Activated naive CD4-positive, alpha-beta T cell treated with anti-CD3 and anti-CD28 coated beads, Interleukin-2, amount 50 U/mL, for 24 hours (primary cell): ENCODE data around the gene NFATC1.
A peak's percentile ranks its signal among the peaks of the same experiment; 100 is the strongest.

ENCODE experiments used
- H3K27ac Mint-ChIP-seq: one replicate; pipeline ENCODE4 v1.8.0; 2021; ENCODE audit warnings: mild to moderate bottlenecking, mixed read lengths
- H3K27me3 Mint-ChIP-seq: one replicate; pipeline ENCODE4 v1.8.0; 2021; ENCODE audit warnings: mixed read lengths
- H3K36me3 Mint-ChIP-seq: one replicate; pipeline ENCODE4 v1.8.0; 2021; ENCODE audit warnings: mixed read lengths
- H3K4me1 Mint-ChIP-seq: one replicate; pipeline ENCODE4 v1.8.0; 2021; ENCODE audit warnings: mixed read lengths
- H3K4me3 Mint-ChIP-seq: one replicate; pipeline ENCODE4 v1.8.0; 2021; ENCODE audit warnings: mild to moderate bottlenecking, mixed read lengths
- H3K9me3 Mint-ChIP-seq: one replicate; pipeline ENCODE4 v1.8.0; 2021; ENCODE audit warnings: mixed read lengths

The NFATC1 gene

DNA sequence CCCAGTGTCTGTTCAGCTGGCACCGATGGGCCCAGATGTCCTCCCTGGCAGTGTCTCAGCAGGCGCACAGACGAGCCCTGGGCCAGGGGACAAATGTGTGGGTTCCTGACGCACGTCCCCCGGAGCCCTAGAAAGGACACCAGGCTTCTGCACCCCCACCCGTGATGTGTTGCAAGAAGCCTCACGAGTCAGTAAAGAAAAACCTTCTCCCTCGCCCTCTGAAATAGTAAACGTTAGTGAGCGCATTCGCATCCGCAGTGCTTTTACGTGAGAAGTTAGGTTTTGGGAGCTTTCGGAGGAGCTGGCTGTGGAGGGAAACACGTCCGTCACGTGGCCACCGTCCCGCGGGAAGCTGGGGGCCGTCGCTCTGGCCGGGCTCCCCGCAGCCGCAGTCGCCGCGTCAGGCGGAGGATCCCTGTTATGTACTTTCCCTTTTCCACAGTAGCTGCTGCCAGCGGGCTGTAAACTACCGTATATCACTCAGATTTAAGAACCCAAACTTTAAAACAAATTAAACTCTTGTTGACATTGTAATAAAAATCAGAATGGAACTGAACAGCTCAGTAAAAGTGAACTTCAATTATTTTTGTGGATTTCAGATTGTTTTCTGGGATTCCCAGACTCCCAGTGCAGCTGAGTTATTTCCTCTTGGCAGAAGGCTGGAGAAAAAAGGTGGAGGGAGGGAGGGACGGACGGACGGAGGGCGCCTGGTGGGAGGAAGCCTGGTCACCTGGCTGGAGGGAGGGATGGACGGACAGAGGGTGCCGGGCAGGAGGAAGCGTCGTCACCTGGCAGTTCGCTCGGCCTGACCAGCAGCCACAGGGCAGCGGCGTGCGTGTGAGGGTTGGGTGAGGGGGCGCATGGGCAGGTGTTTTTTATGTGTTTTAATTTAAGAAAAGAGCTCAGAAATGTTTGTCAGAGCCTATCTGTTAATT, 112.1 kb downstream of the NFATC1 start:
- H3K4me1 Mint-ChIP-seq: peaks cover 58% of the 10 kb centered on the region
- H3K27me3 Mint-ChIP-seq: no peaks in the 10 kb centered on the region
- H3K9me3 Mint-ChIP-seq: no peaks in the 10 kb centered on the region
- peaks cover 15% of the 10 kb centered on the region for H3K36me3 Mint-ChIP-seq
- peak overlapping the region; percentile 81 for H3K4me3 Mint-ChIP-seq
- peak overlapping the region; percentile 88 for H3K27ac Mint-ChIP-seq

DNA sequence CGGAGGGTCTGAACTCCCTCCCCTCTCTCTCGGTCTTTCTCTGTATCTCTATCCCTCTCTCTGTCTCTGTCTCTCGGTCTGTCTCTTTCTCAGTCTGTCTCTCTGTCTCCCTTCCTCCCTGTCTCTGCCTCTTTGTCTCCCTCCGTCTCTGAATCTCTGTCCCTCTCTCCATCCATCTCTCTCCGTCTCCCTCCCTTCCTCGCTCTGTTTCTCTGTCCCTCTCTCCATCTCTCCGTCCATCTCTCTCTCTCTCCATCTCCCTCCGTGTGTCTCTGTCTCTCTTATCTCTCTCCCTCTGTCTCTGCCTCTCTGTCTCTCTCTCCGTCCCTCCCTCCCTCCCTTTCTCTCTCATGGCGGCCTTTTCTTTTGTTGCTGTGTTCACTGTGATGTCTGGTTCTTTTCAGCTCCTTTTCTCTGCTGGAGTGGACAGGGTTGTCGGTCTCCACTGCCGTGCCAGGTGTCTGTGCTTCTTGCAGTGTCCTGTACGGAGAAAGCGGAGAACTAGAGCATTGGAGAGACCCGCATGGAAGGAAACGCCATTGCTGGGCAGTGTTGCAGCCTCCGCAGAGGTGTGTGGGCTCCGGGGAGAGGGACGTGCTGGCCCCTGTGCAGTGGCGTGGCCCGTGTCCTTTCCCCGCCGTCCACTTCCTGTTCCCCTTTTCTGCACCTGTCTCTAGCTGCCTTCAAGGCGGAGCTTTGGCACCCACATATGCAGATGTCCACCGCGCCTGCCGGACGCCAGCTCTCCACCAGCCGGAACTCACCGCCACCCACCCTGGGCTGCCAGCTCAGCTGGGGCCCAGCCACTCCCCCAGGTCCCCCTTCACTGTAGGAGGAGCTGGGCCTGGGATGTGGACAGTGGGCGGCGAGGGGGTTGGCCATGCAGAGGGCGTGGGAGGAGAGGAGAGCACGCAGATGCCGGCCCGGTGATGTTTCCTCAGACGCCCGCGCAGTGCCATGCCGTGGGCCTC, 113.1 kb downstream of the NFATC1 start:
- Mint-ChIP-seq H3K36me3 (peaks cover 17% of the 10 kb centered on the region), H3K27ac (peak overlapping the region; percentile 65), H3K4me1 (peaks cover 50% of the 10 kb centered on the region), H3K9me3 (no peaks in the 10 kb centered on the region), H3K27me3 (no peaks in the 10 kb centered on the region), H3K4me3 (peak overlapping the region; percentile 81)

DNA sequence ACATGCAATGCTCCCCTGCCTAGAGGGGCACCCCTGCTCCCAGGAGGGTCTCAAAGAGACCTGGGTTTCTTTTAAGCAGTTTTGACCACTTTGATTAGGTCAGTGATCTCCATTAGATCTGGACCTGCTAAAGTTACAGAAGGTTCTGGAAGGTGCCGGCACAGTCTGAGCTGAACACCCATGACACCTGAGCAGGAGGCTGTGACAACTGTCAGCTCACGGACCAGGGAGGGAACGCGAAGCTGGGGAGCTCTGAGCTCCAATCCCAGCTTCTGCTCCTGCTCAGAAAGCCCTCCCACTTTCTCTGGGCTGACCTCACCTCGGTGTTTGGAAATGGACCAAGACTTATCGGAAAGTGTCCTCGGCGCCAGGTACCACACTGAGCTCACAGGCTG, 113.8 kb downstream of the NFATC1 start:
- Mint-ChIP-seq H3K27ac (no peak overlapping the region), H3K27me3 (no peaks in the 10 kb centered on the region), H3K9me3 (no peaks in the 10 kb centered on the region), H3K4me1 (peaks cover 43% of the 10 kb centered on the region), H3K4me3 (no peak overlapping the region), H3K36me3 (peaks cover 13% of the 10 kb centered on the region)

DNA sequence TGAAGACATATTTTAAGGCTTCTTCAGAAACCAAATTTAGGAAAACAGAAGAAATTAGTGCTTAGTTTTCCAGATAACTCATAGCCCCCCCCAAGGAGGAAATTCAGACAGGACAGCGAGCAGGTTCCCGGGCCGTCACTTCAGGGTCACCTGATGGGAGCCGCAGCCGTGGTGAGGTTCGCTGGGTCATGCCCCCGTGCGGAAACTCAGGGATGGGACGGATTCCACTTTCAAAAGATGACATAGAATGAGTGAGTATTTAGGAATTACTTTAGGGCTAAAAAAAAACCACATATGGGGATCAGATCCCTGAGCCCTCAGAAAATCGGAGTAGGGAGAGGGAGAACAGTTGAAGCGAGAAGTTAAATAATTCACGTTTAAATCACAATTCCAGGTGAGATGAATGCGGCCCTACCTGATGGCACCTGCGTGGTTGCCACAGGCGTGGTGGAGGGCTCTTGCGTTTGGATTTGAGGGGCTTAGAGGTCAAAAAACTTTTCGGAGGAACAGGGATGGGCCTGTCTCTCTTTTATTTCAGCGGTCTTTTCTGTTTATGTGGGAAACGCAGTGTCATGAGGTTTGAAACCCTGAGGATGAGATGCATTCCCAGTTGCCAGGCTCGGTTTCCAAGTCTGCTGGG, 114.4 kb downstream of the NFATC1 start:
- Mint-ChIP-seq H3K9me3 (no peaks in the 10 kb centered on the region), H3K27ac (no peak overlapping the region), H3K4me1 (peaks cover 44% of the 10 kb centered on the region), H3K27me3 (no peaks in the 10 kb centered on the region), H3K4me3 (no peak overlapping the region), H3K36me3 (peaks cover 12% of the 10 kb centered on the region)

DNA sequence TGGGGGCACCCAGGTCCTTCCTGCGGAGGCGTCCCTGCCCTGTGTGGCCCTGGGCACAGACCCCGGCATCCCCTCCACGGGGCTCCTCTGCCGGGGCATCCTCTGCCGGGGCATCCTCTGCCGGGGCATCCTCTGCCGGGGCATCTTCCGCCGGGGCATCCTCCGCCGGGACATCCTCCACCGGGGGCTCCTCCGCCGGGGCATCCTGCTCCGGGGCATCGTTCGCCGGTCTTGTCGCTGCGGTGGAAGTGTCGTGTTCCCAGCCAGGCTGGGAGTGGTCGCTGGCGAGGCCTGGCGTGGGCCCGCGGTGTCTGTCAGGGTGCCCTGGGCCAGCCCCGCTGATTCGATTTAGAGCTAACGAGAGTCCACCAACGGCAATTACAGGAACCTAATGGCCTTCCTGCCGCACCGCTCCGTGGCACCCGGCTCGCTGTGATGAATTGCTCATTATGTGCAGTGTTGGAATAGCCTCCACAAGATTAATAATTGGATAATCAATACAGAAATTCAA, 115.1 kb downstream of the NFATC1 start:
- Mint-ChIP-seq H3K4me1 (peaks cover 44% of the 10 kb centered on the region), H3K36me3 (peaks cover 12% of the 10 kb centered on the region), H3K27me3 (no peaks in the 10 kb centered on the region), H3K4me3 (no peak overlapping the region), H3K27ac (no peak overlapping the region), H3K9me3 (no peaks in the 10 kb centered on the region)

- Mint-ChIP-seq H3K27me3 (no peaks in the 10 kb centered on the region), H3K4me1 (peaks cover 43% of the 10 kb centered on the region), H3K4me3 (no peak overlapping the region), H3K9me3 (no peaks in the 10 kb centered on the region), H3K36me3 (peaks cover 12% of the 10 kb centered on the region), H3K27ac (no peak overlapping the region)
Measured at GRCh38 chr18:79511271-79511670, 115.5 kb downstream of the NFATC1 start.

DNA sequence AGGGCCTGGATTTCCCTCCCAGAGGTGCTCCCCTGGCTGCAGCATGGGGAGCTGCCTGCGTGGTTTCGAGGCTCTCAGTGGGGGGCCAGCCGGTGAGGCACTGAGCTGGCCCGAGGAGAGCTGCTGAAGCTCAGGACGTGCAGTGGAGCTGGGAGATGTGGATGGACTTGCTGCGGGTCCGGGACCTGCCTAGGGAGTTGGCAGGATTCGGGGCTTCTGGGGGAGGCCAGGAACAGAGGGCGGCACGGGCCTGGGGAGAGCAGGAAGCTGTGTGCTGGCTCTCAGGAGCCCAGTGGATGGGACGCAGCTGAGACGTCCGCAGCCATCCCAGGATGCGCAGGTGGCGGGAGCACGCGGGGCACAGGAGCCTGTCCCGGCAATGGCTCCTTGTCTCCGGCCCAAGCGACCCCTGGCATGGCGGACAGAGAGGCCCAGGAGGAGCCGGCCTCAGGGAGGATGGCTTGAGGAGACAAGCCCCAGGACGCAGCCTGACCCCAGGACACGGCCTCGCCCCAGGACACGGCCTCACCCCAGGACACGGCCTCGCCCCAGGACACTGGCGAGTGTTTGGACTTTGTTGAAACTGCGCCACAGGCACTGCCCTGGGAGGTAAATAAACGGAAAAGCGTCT, 116.1 kb downstream of the NFATC1 start:
- Mint-ChIP-seq H3K27ac (no peak overlapping the region), H3K4me1 (peaks cover 43% of the 10 kb centered on the region), H3K36me3 (peaks cover 11% of the 10 kb centered on the region), H3K9me3 (no peaks in the 10 kb centered on the region), H3K27me3 (no peaks in the 10 kb centered on the region), H3K4me3 (no peak overlapping the region)

- H3K36me3 Mint-ChIP-seq: peaks cover 12% of the 10 kb centered on the region
- peak overlapping the region; percentile 12 for H3K27ac Mint-ChIP-seq
- H3K4me1 Mint-ChIP-seq: peaks cover 43% of the 10 kb centered on the region
- H3K9me3 Mint-ChIP-seq: no peaks in the 10 kb centered on the region
- H3K4me3 Mint-ChIP-seq: no peak overlapping the region
- no peaks in the 10 kb centered on the region for H3K27me3 Mint-ChIP-seq
Measured at GRCh38 chr18:79512461-79513380, 117.0 kb downstream of the NFATC1 start.

- Mint-ChIP-seq H3K27ac (peak overlapping the region; percentile 12), H3K27me3 (no peaks in the 10 kb centered on the region), H3K4me3 (no peak overlapping the region), H3K4me1 (peaks cover 43% of the 10 kb centered on the region), H3K36me3 (peaks cover 10% of the 10 kb centered on the region), H3K9me3 (no peaks in the 10 kb centered on the region)
Measured at GRCh38 chr18:79513381-79514081, 117.8 kb downstream of the NFATC1 start.

GRCh38 chr18:79515331-79515730, 119.6 kb downstream of the NFATC1 start:
- Mint-ChIP-seq H3K9me3 (no peaks in the 10 kb centered on the region), H3K4me1 (peaks cover 48% of the 10 kb centered on the region), H3K27ac (peak overlapping the region; percentile 80), H3K36me3 (peaks cover 6% of the 10 kb centered on the region), H3K27me3 (no peaks in the 10 kb centered on the region), H3K4me3 (no peak overlapping the region)

DNA sequence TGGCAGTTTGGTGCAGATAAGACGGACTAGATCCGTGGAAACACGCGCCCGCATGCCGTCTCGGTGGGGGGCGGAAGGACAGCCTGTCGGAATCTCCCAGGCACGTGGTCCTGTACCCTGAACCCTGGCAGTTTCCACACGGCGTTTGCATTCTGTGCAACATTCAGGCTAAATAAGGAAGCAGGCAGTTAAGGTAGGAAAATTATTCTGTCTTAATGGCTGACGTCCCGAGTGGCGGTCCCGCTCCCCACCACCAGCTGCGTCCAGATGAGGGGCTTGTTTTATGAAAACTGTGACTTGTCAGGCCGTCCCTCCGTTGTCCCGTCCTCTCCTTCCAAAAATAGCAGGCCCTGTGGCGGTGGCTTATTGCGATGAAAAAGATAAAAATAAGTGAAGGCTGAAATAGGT, 120.2 kb downstream of the NFATC1 start:
- Mint-ChIP-seq H3K4me1 (peaks cover 54% of the 10 kb centered on the region), H3K9me3 (no peaks in the 10 kb centered on the region), H3K27me3 (no peaks in the 10 kb centered on the region), H3K27ac (peak overlapping the region; percentile 97), H3K36me3 (peaks cover 6% of the 10 kb centered on the region), H3K4me3 (peak overlapping the region; percentile 84)

DNA sequence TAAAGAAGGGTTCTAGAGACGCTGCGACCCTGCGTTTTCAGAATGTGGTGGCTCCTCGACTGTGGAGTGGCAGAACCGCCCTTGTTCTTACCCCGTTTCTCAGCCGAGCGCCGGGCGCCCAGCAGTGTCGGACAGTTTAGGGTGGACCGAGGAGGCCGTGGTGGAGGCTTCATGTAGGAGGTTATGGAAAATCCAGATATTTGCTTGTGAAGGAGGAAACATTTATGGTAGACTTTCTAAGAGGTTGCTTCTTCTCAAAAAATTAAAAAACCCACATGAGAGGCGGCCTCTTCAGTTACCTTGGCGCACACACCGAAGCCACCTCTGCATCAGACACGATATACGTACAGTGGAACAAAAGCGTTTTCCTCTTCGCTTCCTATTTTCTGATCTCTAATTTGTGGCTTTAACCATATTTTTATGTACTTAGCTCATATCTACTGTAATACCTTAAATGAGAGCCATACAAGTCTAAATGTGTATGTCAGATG, 120.8 kb downstream of the NFATC1 start:
- Mint-ChIP-seq H3K9me3 (no peaks in the 10 kb centered on the region), H3K36me3 (peaks cover 6% of the 10 kb centered on the region), H3K27me3 (no peaks in the 10 kb centered on the region), H3K27ac (peak overlapping the region; percentile 97), H3K4me3 (peak overlapping the region; percentile 84), H3K4me1 (peaks cover 57% of the 10 kb centered on the region)

GRCh38 chr18:79517341-79517740, 121.6 kb downstream of the NFATC1 start:
- Mint-ChIP-seq H3K27ac (peak overlapping the region; percentile 97), H3K4me1 (peaks cover 65% of the 10 kb centered on the region), H3K27me3 (no peaks in the 10 kb centered on the region), H3K9me3 (no peaks in the 10 kb centered on the region), H3K36me3 (peaks cover 6% of the 10 kb centered on the region), H3K4me3 (peak overlapping the region; percentile 84)
